B cell (primary cell): ENCODE results near the gene CDH20. TPM values are rescaled to one million over a fixed set of nuclear protein-coding genes. Genes with fewer than 3 reads are reported as not detected.

Experiments
- ATAC-seq: fragments of 200-7000 bp; cut with Tn5 transposase; one replicate; pipeline ENCODE4 v1.10.0; 2021; ENCODE audit warnings: low read depth, mild to moderate bottlenecking, moderate number of reproducible peaks, moderate library complexity
- CTCF ChIA-PET: fragments of 350-600 bp; sonication (Branson Sonifier 250); formaldehyde crosslinking; loops from one replicate; lab custom pipeline; 2021; ENCODE audit warnings: antibody characterized with exemption, inconsistent platforms; lab: Charles Lee
- POLR2A ChIA-PET: fragments of 350-600 bp; sonication (Branson Sonifier 250); formaldehyde crosslinking; loops from one replicate; lab custom pipeline; 2021; ENCODE audit warnings: antibody characterized with exemption; lab: Charles Lee
- DNase-seq: peaks from one replicate; pipeline ENCODE4 v3.0.0; 2013
- H2AFZ ChIP-seq: 2 replicates; pipeline ENCODE4 v1.6.1; 2012; ENCODE audit warnings: mild to moderate bottlenecking, low read depth, low read length; ENCODE audit not compliant: insufficient read depth, poor library complexity, severe bottlenecking
- H3K27ac ChIP-seq, 2 donors: 1 replicate in 1 of 2; 2 replicates in 1 of 2; pipeline ENCODE4 v1.5.1; 2012 to 2013; ENCODE audit warnings: low read length in 2 of 2, mild to moderate bottlenecking in 2 of 2, moderate library complexity in 1 of 2
- H3K27me3 ChIP-seq, 4 experiments: fragments of 200-600 bp in 1 of 4; sonication (generic) in 1 of 4; replicated peaks in 1 of 4; 1 replicate in 2 of 4; 2 replicates in 2 of 4; pipeline versions ENCODE4 v1.6.1 to v1.7.0; 2013 to 2016; ENCODE audit warnings: low read length in 3 of 4, mild to moderate bottlenecking in 2 of 4, mixed read lengths in 1 of 4, moderate library complexity in 1 of 4; ENCODE audit not compliant: insufficient read depth in 4 of 4, control insufficient read depth in 3 of 4; ENCODE audit errors: control extremely low read depth in 1 of 4
- H3K36me3 ChIP-seq, 2 experiments: replicated peaks in 1 of 2; 1 replicate in 1 of 2; 2 replicates in 1 of 2; pipeline versions ENCODE4 v1.6.1 to v1.7.1; 2013; ENCODE audit warnings: low read length in 1 of 2; ENCODE audit not compliant: insufficient read depth in 2 of 2, control insufficient read depth in 1 of 2; ENCODE audit errors: control extremely low read depth in 1 of 2, extremely low read depth in 1 of 2
- H3K4me1 ChIP-seq, 2 donors: fragments of 200-600 bp in 1 of 2; sonication (generic) in 1 of 2; 1 replicate in 1 of 2; 2 replicates in 1 of 2; pipeline versions ENCODE4 v1.5.1 to v1.6.1; 2013 to 2017; ENCODE audit warnings: low read length in 2 of 2; ENCODE audit not compliant: control insufficient read depth in 2 of 2, insufficient read depth in 2 of 2
- H3K4me2 ChIP-seq: replicated peaks from 2 replicates; pipeline ENCODE3; 2012; ENCODE audit warnings: mild to moderate bottlenecking, low read depth, low read length; ENCODE audit not compliant: poor library complexity, severe bottlenecking
- H3K4me3 ChIP-seq, 5 experiments: fragments of 200-600 bp in 1 of 5; sonication (generic) in 1 of 5; 1 replicate in 3 of 5; 2 replicates in 2 of 5; pipeline versions ENCODE4 v1.5.1 to v1.7.0; 2011 to 2016; ENCODE audit warnings: low read length in 4 of 5, mild to moderate bottlenecking in 4 of 5, low read depth in 2 of 5, control low read depth in 1 of 5, moderate library complexity in 1 of 5; ENCODE audit not compliant: insufficient read depth in 1 of 5; ENCODE audit errors: control extremely low read depth in 1 of 5, extremely low read depth in 1 of 5
- H3K79me2 ChIP-seq: fragments of 200-600 bp; sonication (generic); one replicate; pipeline ENCODE4 v1.6.0; 2016; ENCODE audit warnings: low read length; ENCODE audit not compliant: control insufficient read depth, insufficient read depth
- H3K9ac ChIP-seq: fragments of 200-600 bp; sonication (generic); 2 replicates; pipeline ENCODE4 v1.6.1; 2017; ENCODE audit warnings: mild to moderate bottlenecking, low read length, moderate library complexity
- H3K9me3 ChIP-seq, 3 donors: one replicate each; pipeline versions ENCODE4 v1.6.1 to v1.7.1; 2013; ENCODE audit warnings: low read length in 2 of 3; ENCODE audit not compliant: control insufficient read depth in 2 of 3, insufficient read depth in 1 of 3; ENCODE audit errors: control extremely low read depth in 1 of 3
- H4K20me1 ChIP-seq: 2 replicates; pipeline ENCODE4 v1.6.0; 2012; ENCODE audit warnings: mild to moderate bottlenecking, low read length; ENCODE audit not compliant: insufficient read depth, control insufficient read depth, poor library complexity, severe bottlenecking
- H3K27ac Mint-ChIP-seq: one replicate; pipeline ENCODE4 v1.8.0; 2021; ENCODE audit warnings: mixed read lengths
- H3K27me3 Mint-ChIP-seq: one replicate; pipeline ENCODE4 v1.8.0; 2021; ENCODE audit warnings: mixed read lengths
- H3K4me1 Mint-ChIP-seq: one replicate; pipeline ENCODE4 v1.8.0; 2021; ENCODE audit warnings: mixed read lengths
- H3K4me3 Mint-ChIP-seq: one replicate; pipeline ENCODE4 v1.8.0; 2021; ENCODE audit warnings: mixed read lengths
- H3K9me3 Mint-ChIP-seq: one replicate; pipeline ENCODE4 v1.8.0; 2022; ENCODE audit warnings: mixed read lengths; ENCODE audit not compliant: insufficient read depth
- EZH2 ChIP-seq: IDR thresholded peaks from 2 replicates; pipeline ENCODE4 v1.6.1; 2012; ENCODE audit warnings: borderline replicate concordance, low read depth, mild to moderate bottlenecking, moderate library complexity, low read length; ENCODE audit not compliant: insufficient read depth, poor library complexity, severe bottlenecking
- WGBS: methylation state at CpG from one replicate; pipeline ENCODE4 v1.1.5; 2013; ENCODE audit warnings: missing lambda C conversion rate; ENCODE audit not compliant: insufficient coverage; 5-methylcytosine and 5-hydroxymethylcytosine counted together
- intact Hi-C: fragments of 100-400 bp; cut with micrococcal nuclease; formaldehyde crosslinking; loops from one replicate; pipeline ENCODE4 v1.10.0; 2022
- polyA plus RNA-seq: library from polyadenylated mRNA; depleted of rRNA; stranded (reverse); fragments of >200 nt; gene quantifications from 2 replicates; pipeline ENCODE4 v1.2.3, GENCODE V29; 2012
- total RNA-seq, 2 donors: library from RNA; stranded (reverse); fragments of 120-200 nt in 1 of 2; gene quantifications; 1 replicate in 1 of 2; 2 replicates in 1 of 2; pipeline versions ENCODE4 v1.2.3 to v1.2.4, GENCODE V29; 2013 to 2022
- TF ChIP-seq, protein P1 (sequence below): fragments of 200-600 bp; IDR thresholded peaks from one replicate; pipeline ENCODE4 v1.8.0; 2022; ENCODE audit warnings: antibody characterized with exemption, mild to moderate bottlenecking

The CDH20 gene
- total and polyA plus RNA-seq, 2 donors (not counting 1 experiment from before 2014, with no cell fraction given): 0.09 TPM; not detected in 1

- CTCF ChIA-PET: no interaction called here
- Mint-ChIP-seq H3K9me3 (no peaks in the 10 kb centered on the region), H3K4me3 (no peak overlapping the region), H3K27me3 (no peaks in the 10 kb centered on the region), H3K4me1 (no peaks in the 10 kb centered on the region), H3K27ac (no peak overlapping the region)
- H3K79me2 ChIP-seq: no peaks in the 10 kb centered on the region
- TF ChIP-seq, protein P1, sequence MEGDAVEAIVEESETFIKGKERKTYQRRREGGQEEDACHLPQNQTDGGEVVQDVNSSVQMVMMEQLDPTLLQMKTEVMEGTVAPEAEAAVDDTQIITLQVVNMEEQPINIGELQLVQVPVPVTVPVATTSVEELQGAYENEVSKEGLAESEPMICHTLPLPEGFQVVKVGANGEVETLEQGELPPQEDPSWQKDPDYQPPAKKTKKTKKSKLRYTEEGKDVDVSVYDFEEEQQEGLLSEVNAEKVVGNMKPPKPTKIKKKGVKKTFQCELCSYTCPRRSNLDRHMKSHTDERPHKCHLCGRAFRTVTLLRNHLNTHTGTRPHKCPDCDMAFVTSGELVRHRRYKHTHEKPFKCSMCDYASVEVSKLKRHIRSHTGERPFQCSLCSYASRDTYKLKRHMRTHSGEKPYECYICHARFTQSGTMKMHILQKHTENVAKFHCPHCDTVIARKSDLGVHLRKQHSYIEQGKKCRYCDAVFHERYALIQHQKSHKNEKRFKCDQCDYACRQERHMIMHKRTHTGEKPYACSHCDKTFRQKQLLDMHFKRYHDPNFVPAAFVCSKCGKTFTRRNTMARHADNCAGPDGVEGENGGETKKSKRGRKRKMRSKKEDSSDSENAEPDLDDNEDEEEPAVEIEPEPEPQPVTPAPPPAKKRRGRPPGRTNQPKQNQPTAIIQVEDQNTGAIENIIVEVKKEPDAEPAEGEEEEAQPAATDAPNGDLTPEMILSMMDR: no peak
- TF ChIP-seq EZH2: no peak
- 80% methylated on average over 1 of the region's 2 CpGs for WGBS
- DNase-seq (no peak), ATAC-seq (no peak)
- H3K4me3 ChIP-seq: no peak overlapping the region
- no peak overlapping the region for H3K27ac ChIP-seq
- no peak overlapping the region for H2AFZ ChIP-seq
- no peak overlapping the region for H3K4me2 ChIP-seq
- POLR2A ChIA-PET: no interaction called here
- no peaks in the 10 kb centered on the region for H3K27me3 ChIP-seq
- H3K36me3 ChIP-seq: no peaks in the 10 kb centered on the region
- peaks cover 0 to 8% (median 0%) of the 10 kb centered on the region in 3 donors for H3K9me3 ChIP-seq
- intact Hi-C loops: no loop called here
- no peaks in the 10 kb centered on the region for H3K4me1 ChIP-seq
- no peak overlapping the region for H3K9ac ChIP-seq
- no peaks in the 10 kb centered on the region for H4K20me1 ChIP-seq
Measured at GRCh38 chr18:61285777-61286176, 47.5 kb upstream of the CDH20 start.

DNA sequence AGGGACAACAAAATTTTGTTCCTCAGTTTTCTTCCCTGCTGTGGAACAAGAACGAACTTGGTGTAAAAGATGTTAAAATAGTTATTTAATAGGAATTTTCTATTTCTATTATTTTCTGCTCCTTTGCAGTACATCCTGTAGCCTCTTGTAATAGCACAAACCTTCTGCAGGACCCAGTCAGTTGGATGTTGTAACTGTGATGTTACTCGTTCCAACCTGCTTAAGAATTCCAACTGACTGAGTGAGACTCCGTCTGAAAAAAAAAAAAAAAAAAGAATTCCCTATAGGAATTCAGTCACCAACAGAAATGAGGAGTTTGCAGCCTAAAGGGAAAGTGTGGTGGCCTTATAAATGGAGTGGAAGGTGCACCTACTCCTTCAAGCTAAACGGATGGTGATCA lies 46.4 kb upstream of the CDH20 start:
- H3K4me2 ChIP-seq: no peak overlapping the region
- no peaks in the 10 kb centered on the region for H3K9me3 Mint-ChIP-seq
- no peak overlapping the region for H2AFZ ChIP-seq
- ATAC-seq: no peak
- ChIA-PET CTCF (no interaction called here), POLR2A (no interaction called here)
- H3K27me3 ChIP-seq: no peaks in the 10 kb centered on the region
- TF ChIP-seq EZH2: no peak
- TF ChIP-seq, protein P1: no peak
- no peak overlapping the region for H3K27ac Mint-ChIP-seq
- no peaks in the 10 kb centered on the region for H3K36me3 ChIP-seq
- no peaks in the 10 kb centered on the region for H4K20me1 ChIP-seq
- H3K4me1 ChIP-seq: no peaks in the 10 kb centered on the region
- H3K4me3 Mint-ChIP-seq: no peak overlapping the region
- no peaks in the 10 kb centered on the region for H3K4me1 Mint-ChIP-seq
- no peak overlapping the region for H3K9ac ChIP-seq
- H3K27ac ChIP-seq: no peak overlapping the region
- H3K79me2 ChIP-seq: no peaks in the 10 kb centered on the region
- WGBS: no CpG with 5 or more reads among the region's 4 CpGs
- DNase-seq: no peak
- H3K27me3 Mint-ChIP-seq: no peaks in the 10 kb centered on the region
- no peak overlapping the region for H3K4me3 ChIP-seq
- H3K9me3 ChIP-seq: no peaks in the 10 kb centered on the region
- intact Hi-C loops: no loop called here
